ENCODE measurements around the gene SS18L1.
"Not testable (repeated sequence)": the region's sequence is repeated elsewhere in the genome, so short reads cannot be mapped to it uniquely, and the experiment has no call there.

SS18L1 gene

GRCh38 chr20:62137092-62137384 is 6.5 kb upstream of the SS18L1 start:
- no peak for DNase-seq

- no peak for DNase-seq
Measured at GRCh38 chr20:62137478-62138203, 5.9 kb upstream of the SS18L1 start.

GRCh38 chr20:62138204-62138543 is 5.4 kb upstream of the SS18L1 start:
- DNase-seq = no peak

GRCh38 chr20:62138912-62139311 is 4.7 kb upstream of the SS18L1 start:
- DNase-seq = no peak

GRCh38 chr20:62139636-62140035 is 3.9 kb upstream of the SS18L1 start:
- DNase-seq = no peak

- no peak for DNase-seq
Measured at GRCh38 chr20:62141043-62141396, 2.5 kb upstream of the SS18L1 start.

GRCh38 chr20:62141397-62142251 is 1.9 kb upstream of the SS18L1 start:
- no peak for DNase-seq

- DNase-seq = peak; percentile 63
Measured at GRCh38 chr20:62142252-62143080, 1.1 kb upstream of the SS18L1 start.

GRCh38 chr20:62143957-62144825 is 622 bp downstream of the SS18L1 start:
- DNase-seq = peak; percentile 72

- DNase-seq = no peak
Measured at GRCh38 chr20:62145688-62146018, 2.1 kb downstream of the SS18L1 start.

GRCh38 chr20:62146019-62146755 is 2.6 kb downstream of the SS18L1 start:
- no peak for DNase-seq

GRCh38 chr20:62147125-62147524 is 3.6 kb downstream of the SS18L1 start:
- no peak for DNase-seq

GRCh38 chr20:62147528-62147927 is 4.0 kb downstream of the SS18L1 start:
- DNase-seq = no peak

- DNase-seq = not testable (repeated sequence)
Measured at GRCh38 chr20:62148383-62148782, 4.8 kb downstream of the SS18L1 start.

GRCh38 chr20:62148908-62149314 is 5.3 kb downstream of the SS18L1 start:
- no peak for DNase-seq

- DNase-seq = peak; percentile 14
Measured at GRCh38 chr20:62149532-62150309, 6.2 kb downstream of the SS18L1 start.

- DNase-seq = no peak
Measured at GRCh38 chr20:62150310-62150575, 6.7 kb downstream of the SS18L1 start.

- no peak for DNase-seq
Measured at GRCh38 chr20:62151225-62151624, 7.7 kb downstream of the SS18L1 start.

GRCh38 chr20:62151835-62152364 is 8.3 kb downstream of the SS18L1 start:
- DNase-seq = no peak

- DNase-seq = no peak
Measured at GRCh38 chr20:62155428-62156253, 12.1 kb downstream of the SS18L1 start.

Data from right kidney (tissue), 1 donor.